Rectal smooth muscle tissue (tissue), 1 donor: ENCODE measurements around the gene GABARAPL2.

Source experiments
- H3K27ac ChIP-seq: one replicate; pipeline ENCODE4 v1.7.0; 2013; ENCODE audit warnings: low read depth, low read length, inconsistent platforms
- H3K27me3 ChIP-seq: one replicate; pipeline ENCODE4 v1.7.0; 2013; ENCODE audit warnings: low read length; ENCODE audit not compliant: control insufficient read depth, insufficient read depth
- H3K36me3 ChIP-seq: one replicate; pipeline ENCODE4 v1.7.0; 2013; ENCODE audit warnings: low read length; ENCODE audit not compliant: control insufficient read depth, insufficient read depth
- H3K4me1 ChIP-seq: one replicate; pipeline ENCODE4 v1.7.0; 2013; ENCODE audit warnings: low read length; ENCODE audit not compliant: control insufficient read depth, insufficient read depth
- H3K4me3 ChIP-seq: one replicate; pipeline ENCODE4 v1.7.0; 2013; ENCODE audit warnings: low read length
- H3K9ac ChIP-seq: one replicate; pipeline ENCODE4 v1.7.0; 2013; ENCODE audit warnings: low read length

GABARAPL2 gene

GRCh38 chr16:75614066-75614897 is 48.1 kb downstream of the GABARAPL2 start:
- no peak overlapping the region for H3K9ac ChIP-seq
- H3K4me1 ChIP-seq: no peaks in the 10 kb centered on the region
- no peak overlapping the region for H3K4me3 ChIP-seq
- peaks cover 22% of the 10 kb centered on the region for H3K36me3 ChIP-seq
- H3K27me3 ChIP-seq: no peaks in the 10 kb centered on the region
- no peak overlapping the region for H3K27ac ChIP-seq

GRCh38 chr16:75615619-75616018 is 49.4 kb downstream of the GABARAPL2 start:
- no peak overlapping the region for H3K27ac ChIP-seq
- peaks cover 21% of the 10 kb centered on the region for H3K36me3 ChIP-seq
- H3K9ac ChIP-seq: no peak overlapping the region
- no peak overlapping the region for H3K4me3 ChIP-seq
- H3K4me1 ChIP-seq: no peaks in the 10 kb centered on the region
- H3K27me3 ChIP-seq: no peaks in the 10 kb centered on the region

GRCh38 chr16:75616521-75617010 is 50.4 kb downstream of the GABARAPL2 start:
- H3K4me1 ChIP-seq: peaks cover under 1% of the 10 kb centered on the region
- no peak overlapping the region for H3K27ac ChIP-seq
- H3K9ac ChIP-seq: no peak overlapping the region
- no peaks in the 10 kb centered on the region for H3K27me3 ChIP-seq
- peaks cover 21% of the 10 kb centered on the region for H3K36me3 ChIP-seq
- no peak overlapping the region for H3K4me3 ChIP-seq

DNA sequence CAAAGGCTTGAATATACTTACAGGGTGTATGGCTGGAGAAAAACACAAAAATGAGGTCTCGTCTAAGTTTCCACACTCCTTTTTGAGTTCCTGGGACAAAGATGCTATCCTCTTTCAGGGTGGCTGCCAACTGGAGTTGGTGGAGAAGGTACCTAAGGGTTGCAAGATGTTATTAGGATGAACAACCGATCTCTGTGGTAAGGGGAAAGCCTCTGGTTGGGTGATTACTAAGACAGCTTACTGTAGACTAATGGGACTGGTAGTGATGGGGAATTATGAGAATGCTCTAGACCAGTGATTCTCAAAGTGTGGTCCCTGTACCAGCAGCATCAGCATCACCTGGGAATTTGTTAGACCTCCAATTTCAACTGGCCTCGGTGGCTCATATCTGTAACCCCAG is 50.9 kb downstream of the GABARAPL2 start:
- Histone ChIP-seq H3K27me3 (no peaks in the 10 kb centered on the region), H3K9ac (no peak overlapping the region), H3K27ac (no peak overlapping the region), H3K4me3 (no peak overlapping the region), H3K36me3 (peaks cover 19% of the 10 kb centered on the region), H3K4me1 (peaks cover 6% of the 10 kb centered on the region)

GRCh38 chr16:75618780-75619179 is 52.6 kb downstream of the GABARAPL2 start:
- Histone ChIP-seq H3K36me3 (peaks cover 17% of the 10 kb centered on the region), H3K4me1 (peaks cover 11% of the 10 kb centered on the region), H3K9ac (no peak overlapping the region), H3K27me3 (no peaks in the 10 kb centered on the region), H3K4me3 (no peak overlapping the region), H3K27ac (no peak overlapping the region)

- H3K27ac ChIP-seq: no peak overlapping the region
- no peaks in the 10 kb centered on the region for H3K27me3 ChIP-seq
- peaks cover 11% of the 10 kb centered on the region for H3K4me1 ChIP-seq
- no peak overlapping the region for H3K4me3 ChIP-seq
- peaks cover 18% of the 10 kb centered on the region for H3K36me3 ChIP-seq
- H3K9ac ChIP-seq: no peak overlapping the region
These were observed 54.4 kb downstream of the GABARAPL2 start for GRCh38 chr16:75620326-75621169.

DNA sequence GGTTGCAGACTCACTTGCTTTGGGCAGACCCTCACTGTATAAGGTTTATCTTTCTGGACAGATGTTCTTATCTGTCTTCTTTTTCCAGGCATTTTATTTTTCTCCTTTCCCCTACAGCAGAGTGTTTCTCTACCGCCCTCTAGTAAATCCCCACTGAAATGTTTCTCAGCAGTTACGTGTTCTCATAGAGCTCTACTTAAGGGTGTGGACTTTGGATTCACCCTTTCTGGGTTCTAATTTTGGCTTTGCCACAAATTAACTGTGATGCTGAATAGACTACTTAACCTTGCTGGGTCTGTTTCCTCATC is 54.9 kb downstream of the GABARAPL2 start:
- Histone ChIP-seq H3K9ac (no peak overlapping the region), H3K4me1 (peaks cover 11% of the 10 kb centered on the region), H3K36me3 (peaks cover 24% of the 10 kb centered on the region), H3K4me3 (no peak overlapping the region), H3K27ac (no peak overlapping the region), H3K27me3 (no peaks in the 10 kb centered on the region)

GRCh38 chr16:75622761-75623605 is 56.8 kb downstream of the GABARAPL2 start, which contains the start of gene ADAT1:
Gene ADAT1 (minus strand): TSS chr16:75623281. CDS start chr16:75620799, 2,482 bp downstream.
- Histone ChIP-seq H3K4me3 (peak within 1 kb of the TSS; percentile 89), H3K27ac (peak within 1 kb of the TSS; percentile 87), H3K27me3 (no peaks in the 10 kb centered on the region), H3K36me3 (peaks cover 24% of the 10 kb centered on the region), H3K9ac (peak within 1 kb of the TSS; percentile 90), H3K4me1 (peaks cover 11% of the 10 kb centered on the region)

- H3K4me1 ChIP-seq: peaks cover 11% of the 10 kb centered on the region
- H3K27me3 ChIP-seq: no peaks in the 10 kb centered on the region
- no peak overlapping the region for H3K9ac ChIP-seq
- H3K4me3 ChIP-seq: no peak overlapping the region
- no peak overlapping the region for H3K27ac ChIP-seq
- peaks cover 33% of the 10 kb centered on the region for H3K36me3 ChIP-seq
These were observed 58.7 kb downstream of the GABARAPL2 start for GRCh38 chr16:75624921-75625334.

DNA sequence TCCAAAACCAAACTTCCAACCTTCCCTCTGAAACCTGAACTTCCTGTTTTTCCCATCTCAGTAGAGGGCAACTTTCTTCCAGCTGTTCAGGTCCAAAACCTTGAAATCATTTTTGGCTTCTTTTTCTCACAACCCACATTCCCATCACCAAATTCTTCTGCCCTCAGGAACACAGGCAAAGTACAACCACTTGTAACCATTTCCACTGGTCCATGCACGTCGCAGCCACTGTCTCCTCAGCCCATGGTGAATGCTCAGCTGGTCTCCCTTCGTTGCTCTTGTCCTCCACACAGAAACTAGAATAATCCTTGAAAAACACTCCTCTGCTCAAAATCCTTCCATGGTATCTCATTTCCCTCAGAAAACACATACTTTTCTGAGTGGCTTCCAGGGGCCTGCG is 60.6 kb downstream of the GABARAPL2 start:
- H3K36me3 ChIP-seq: peaks cover 44% of the 10 kb centered on the region
- no peak overlapping the region for H3K27ac ChIP-seq
- H3K9ac ChIP-seq: no peak overlapping the region
- H3K27me3 ChIP-seq: no peaks in the 10 kb centered on the region
- H3K4me3 ChIP-seq: no peak overlapping the region
- peaks cover 8% of the 10 kb centered on the region for H3K4me1 ChIP-seq
